GM20431 (cell line): Measurements from ENCODE around the gene SLCO1B3.
"Not testable (repeated sequence)": the region's sequence is repeated elsewhere in the genome, so short reads cannot be mapped to it uniquely, and the experiment has no call there.

ENCODE experiments used
- in situ Hi-C: fragments of 300-500 bp; cut with MseI, MboI; formaldehyde crosslinking; loops from one replicate; pipeline ENCODE4 v1.15.0; 2020; ENCODE audit warnings: low sequenced_read_pairs; ENCODE audit not compliant: unreplicated experiment

Gene SLCO1B3, protein sequence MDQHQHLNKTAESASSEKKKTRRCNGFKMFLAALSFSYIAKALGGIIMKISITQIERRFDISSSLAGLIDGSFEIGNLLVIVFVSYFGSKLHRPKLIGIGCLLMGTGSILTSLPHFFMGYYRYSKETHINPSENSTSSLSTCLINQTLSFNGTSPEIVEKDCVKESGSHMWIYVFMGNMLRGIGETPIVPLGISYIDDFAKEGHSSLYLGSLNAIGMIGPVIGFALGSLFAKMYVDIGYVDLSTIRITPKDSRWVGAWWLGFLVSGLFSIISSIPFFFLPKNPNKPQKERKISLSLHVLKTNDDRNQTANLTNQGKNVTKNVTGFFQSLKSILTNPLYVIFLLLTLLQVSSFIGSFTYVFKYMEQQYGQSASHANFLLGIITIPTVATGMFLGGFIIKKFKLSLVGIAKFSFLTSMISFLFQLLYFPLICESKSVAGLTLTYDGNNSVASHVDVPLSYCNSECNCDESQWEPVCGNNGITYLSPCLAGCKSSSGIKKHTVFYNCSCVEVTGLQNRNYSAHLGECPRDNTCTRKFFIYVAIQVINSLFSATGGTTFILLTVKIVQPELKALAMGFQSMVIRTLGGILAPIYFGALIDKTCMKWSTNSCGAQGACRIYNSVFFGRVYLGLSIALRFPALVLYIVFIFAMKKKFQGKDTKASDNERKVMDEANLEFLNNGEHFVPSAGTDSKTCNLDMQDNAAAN

GRCh38 chr12:20810487-20810886 is at the start of gene SLCO1B3:
TSS of gene SLCO1B3 (plus strand) at chr12:20810705. CDS start at chr12:20815739, 5,034 bp downstream.
- in situ Hi-C loops: no loop called here

GRCh38 chr12:20777420-20777819 is 33.1 kb upstream of the SLCO1B3 start:
- in situ Hi-C loops: no loop called here

DNA sequence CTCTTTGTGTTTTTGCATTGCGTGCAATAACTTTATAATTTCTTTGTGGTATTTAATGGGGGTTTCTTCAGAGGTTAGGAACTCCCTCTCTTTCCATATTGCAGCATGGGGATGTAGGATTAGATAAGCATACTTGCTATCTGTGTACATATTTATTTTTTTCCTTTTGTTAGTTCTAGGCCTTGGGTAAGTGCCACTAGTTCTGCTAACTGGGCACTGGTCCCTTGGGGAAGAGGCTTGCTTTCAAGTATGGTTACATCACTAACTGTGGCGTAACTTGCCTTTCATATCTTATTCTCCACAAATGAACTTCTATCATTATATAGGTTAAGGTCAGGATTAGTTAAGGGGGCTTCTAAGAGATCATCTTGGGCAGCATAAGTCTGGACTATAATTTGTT is 31.5 kb upstream of the SLCO1B3 start:
- in situ Hi-C loops: no loop called here

- in situ Hi-C loops: not testable (repeated sequence)
Observed at GRCh38 chr12:20779971-20780370, 30.5 kb upstream of the SLCO1B3 start.

DNA sequence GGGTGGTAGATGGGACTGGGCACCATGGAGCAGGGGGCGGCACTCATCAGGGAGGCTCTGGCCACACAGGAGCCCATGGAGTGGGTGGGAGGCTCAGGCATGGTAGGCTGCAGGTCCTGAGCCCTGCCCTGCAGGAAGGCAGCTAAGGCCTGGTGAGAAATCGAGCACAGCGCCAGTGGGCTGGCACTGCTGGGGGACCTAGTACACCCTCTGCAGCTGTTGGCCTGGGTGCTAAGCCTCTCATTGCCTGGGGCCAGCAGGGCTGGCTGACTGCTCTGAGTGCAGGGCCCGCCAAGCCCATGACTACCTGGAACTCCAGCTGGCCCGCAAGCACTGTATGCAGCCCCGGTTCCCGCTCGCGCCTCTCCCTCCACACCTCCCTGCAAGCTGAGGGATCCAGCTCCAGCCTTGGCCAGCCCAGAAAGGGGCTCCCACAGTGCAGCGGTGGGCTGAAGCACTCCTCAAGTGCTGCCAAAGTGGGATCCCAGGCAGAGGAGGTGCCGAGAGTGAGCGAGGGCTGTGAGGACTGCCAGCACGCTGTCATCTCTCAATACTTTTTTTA is 26.6 kb upstream of the SLCO1B3 start:
- in situ Hi-C loops: not testable (repeated sequence)

DNA sequence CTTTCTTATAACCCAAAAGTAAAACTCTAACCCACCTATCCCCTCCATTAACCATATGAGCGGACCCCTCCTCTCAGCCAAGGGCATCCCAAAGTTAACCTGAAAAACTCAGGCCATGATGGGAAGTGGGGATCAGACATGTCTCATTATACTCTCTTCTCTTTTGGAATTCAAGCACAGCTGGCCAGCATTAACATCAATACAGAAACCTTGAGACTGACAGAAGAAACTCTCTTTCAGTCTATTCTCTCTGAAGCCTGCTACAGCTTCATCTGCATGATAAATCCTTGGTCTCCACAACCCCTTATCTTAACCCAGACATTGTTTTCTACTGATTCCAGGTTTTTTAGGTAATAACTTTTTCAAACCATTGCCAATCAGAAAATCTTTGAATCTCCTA is 17.5 kb upstream of the SLCO1B3 start:
- in situ Hi-C loops: no loop called here

- in situ Hi-C loops: no loop called here
Observed at GRCh38 chr12:20798554-20798953, 12.0 kb upstream of the SLCO1B3 start.

DNA sequence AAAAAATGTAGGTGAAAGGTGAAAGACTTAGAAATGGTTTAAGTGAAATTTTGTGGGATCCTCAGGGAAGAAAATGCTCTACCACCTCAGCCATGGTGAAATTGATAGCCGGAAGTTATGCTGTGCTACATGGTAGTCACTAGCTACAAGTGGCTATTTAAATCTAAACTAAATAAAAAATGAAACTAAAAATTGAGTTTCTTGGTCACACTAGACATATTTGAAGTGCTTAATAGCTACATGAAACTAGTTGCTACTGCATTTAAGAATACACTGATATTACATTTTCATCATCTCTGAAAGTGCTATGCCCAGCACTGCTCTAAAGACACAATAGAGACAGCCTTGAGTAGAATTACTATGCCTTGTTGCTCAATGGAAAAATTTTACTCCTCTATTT is 10.3 kb upstream of the SLCO1B3 start:
- in situ Hi-C loops: no loop called here

DNA sequence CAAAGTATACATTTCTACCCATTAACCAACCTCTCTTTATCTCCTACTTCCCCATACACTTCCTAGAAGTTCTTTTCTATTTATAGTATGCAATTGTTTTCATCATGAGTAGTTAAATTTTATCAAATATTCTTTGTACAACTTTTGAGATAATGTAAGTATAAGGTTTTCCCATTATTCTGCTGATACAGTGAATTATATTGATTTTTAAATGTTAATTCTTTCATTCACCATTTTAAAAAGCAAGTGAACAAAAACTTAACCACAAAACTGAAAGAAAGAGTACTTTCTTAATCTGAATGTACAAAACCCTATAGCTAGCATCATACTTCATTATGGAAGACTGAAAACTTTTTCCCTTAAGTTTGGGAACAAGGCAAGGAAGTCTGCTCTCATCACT is 9.5 kb upstream of the SLCO1B3 start:
- in situ Hi-C loops: no loop called here

DNA sequence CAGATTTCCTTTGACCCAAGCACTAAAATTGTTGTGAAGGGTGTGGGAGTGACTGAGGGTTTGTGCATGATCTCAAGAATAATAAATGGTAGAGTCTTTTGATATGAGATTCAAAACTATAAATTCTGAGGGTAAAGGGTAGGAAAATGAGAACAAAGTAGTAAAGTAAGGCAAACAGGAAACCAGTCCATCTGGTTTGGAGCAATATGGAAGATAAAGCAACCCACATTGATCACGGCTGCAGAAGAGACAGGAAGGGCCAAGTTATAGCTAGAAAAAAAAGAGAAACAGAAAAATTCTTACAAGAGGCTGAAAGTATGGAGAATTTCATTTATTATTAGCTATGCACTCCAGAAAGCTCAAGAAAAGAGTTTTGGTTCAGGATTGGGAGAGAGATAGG is 4.6 kb upstream of the SLCO1B3 start:
- in situ Hi-C loops: no loop called here

GRCh38 chr12:20807192-20808080 is 3.1 kb upstream of the SLCO1B3 start:
- in situ Hi-C loops: no loop called here

DNA sequence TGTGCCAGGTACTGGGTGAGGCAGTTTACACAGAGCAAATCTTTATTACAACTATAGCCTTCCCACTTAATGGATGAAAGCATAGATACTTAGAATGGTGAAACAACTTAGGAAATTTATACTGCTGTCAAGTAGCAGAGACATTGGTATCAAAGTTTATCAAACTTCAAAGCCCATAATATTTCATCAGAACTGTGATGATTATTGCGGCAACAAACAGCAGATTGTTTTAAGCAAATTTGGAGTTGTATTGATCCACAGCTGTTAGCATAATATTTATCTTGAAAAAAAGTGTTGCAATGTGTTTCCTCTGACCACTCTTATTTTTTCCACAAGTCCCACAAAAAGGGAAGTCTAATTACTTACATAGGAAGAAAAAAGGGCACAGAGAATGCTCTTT is 2.0 kb upstream of the SLCO1B3 start:
- in situ Hi-C loops: no loop called here

DNA sequence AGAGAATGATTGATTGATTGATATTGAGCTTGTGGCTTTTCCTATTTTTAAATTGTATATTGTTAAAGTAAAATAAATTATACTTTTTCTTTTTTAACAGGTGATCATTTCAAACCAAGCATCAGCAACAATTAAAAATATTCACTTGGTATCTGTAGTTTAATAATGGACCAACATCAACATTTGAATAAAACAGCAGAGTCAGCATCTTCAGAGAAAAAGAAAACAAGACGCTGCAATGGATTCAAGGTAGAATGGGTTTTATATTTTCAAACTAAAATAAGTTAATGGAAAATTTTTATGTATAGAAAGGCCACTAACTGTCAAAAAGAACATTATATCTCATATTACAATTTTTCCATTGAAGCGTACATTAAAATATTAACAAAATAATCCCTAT is 5.1 kb downstream of the SLCO1B3 start:
- in situ Hi-C loops: no loop called here

GRCh38 chr12:20822415-20822814 is 11.9 kb downstream of the SLCO1B3 start:
- in situ Hi-C loops: no loop called here

GRCh38 chr12:20822925-20823324 is 12.4 kb downstream of the SLCO1B3 start:
- in situ Hi-C loops: no loop called here

GRCh38 chr12:20829919-20830318 is 19.4 kb downstream of the SLCO1B3 start:
- in situ Hi-C loops: no loop called here

DNA sequence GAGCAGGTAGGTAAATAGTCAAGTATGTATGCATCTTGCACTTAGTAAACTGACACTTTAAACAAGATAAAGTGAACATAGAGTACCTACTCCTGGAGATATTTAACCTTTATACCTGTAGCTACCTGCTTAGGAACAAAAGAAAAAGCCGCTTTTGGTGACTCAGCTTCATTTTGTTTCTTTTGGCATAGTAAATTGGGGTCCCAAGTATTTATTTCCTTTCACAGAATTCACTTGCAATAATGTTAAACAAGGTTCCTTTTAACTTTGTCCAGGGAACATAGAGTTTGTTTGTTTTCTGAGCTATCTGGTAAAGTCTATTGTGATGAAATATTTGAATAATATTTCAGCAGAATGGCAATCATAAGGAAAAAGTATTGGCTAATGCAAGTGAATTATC is 20.0 kb downstream of the SLCO1B3 start:
- in situ Hi-C loops: no loop called here

- in situ Hi-C loops: no loop called here
Observed at GRCh38 chr12:20832911-20833310, 22.4 kb downstream of the SLCO1B3 start.

DNA sequence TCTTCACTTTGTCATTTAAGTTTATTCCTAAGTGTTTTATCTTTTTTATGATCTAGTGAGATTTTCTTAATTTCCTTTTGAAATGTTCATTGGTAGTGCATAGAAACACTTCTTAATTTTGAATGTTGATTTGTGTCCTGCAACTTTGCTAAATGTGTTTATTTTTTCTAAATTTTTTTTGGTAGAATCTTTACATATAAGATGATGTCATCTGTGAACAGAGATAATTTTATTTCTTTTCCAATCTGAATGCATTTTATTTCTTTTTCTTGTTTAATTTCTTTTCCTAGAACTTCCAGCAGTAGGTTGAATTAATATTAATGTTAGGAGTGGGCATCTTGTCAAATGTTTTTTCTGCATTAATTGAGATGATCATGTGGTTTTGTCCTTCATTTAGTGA is 42.1 kb downstream of the SLCO1B3 start:
- in situ Hi-C loops: no loop called here

- in situ Hi-C loops: no loop called here
Observed at GRCh38 chr12:20863056-20863455, 52.6 kb downstream of the SLCO1B3 start.
